Upper lobe of right lung (tissue), 1 donor: ENCODE measurements around the gene TMEM63B. TPM values are rescaled to one million over a fixed set of nuclear protein-coding genes. Genes with fewer than 3 reads are reported as not detected.
"Not testable (repeated sequence)": the region's sequence is repeated elsewhere in the genome, so short reads cannot be mapped to it uniquely, and the experiment has no call there.

ENCODE experiments used
- ATAC-seq: fragments of 200-7000 bp; cut with Tn5 transposase; one replicate; pipeline ENCODE4 v1.9.1; 2020; ENCODE audit warnings: mild to moderate bottlenecking, moderate library complexity
- DNase-seq: peaks from one replicate; pipeline ENCODE4 v3.0.0-alpha.2; 2020
- H3K27ac ChIP-seq: fragments of 200-600 bp; one replicate; pipeline ENCODE4 v1.8.0; 2022
- H3K27me3 ChIP-seq: fragments of 200-600 bp; one replicate; pipeline ENCODE4 v1.8.0; 2022; ENCODE audit warnings: mild to moderate bottlenecking
- H3K36me3 ChIP-seq: fragments of 200-600 bp; one replicate; pipeline ENCODE4 v1.8.0; 2022
- H3K4me1 ChIP-seq: fragments of 200-600 bp; one replicate; pipeline ENCODE4 v1.8.0; 2022
- H3K4me3 ChIP-seq: fragments of 200-600 bp; one replicate; pipeline ENCODE4 v1.8.0; 2022; ENCODE audit warnings: mild to moderate bottlenecking
- H3K9me3 ChIP-seq: fragments of 200-600 bp; one replicate; pipeline ENCODE4 v1.8.0; 2022
- CTCF ChIP-seq: fragments of 200-600 bp; IDR thresholded peaks from one replicate; pipeline ENCODE4 v1.8.0; 2022; ENCODE audit warnings: antibody characterized with exemption
- intact Hi-C: fragments of 100-400 bp; cut with DNase I; formaldehyde crosslinking; loops from one replicate; pipeline ENCODE4 v1.11.0; 2022
- total RNA-seq: library from RNA; stranded (reverse); fragmentation: NEBNext Ultra II Directional; extraction: Animal tissue kit (Norgen Biotek cat#: 25700); gene quantifications from one replicate; pipeline ENCODE4 v1.2.1, GENCODE V29; 2021
- donor health status: DM: no; HTN: yes; CAD: no; lungs with severe emphysema.

Gene TMEM63B
- total RNA-seq, 1 donor from 2014 or later, result 119 TPM

- intact Hi-C loops, result no loop called here
- Histone ChIP-seq H3K36me3 (no peaks in the 10 kb centered on the region), H3K27ac (no peak overlapping the region), H3K4me1 (no peaks in the 10 kb centered on the region), H3K27me3 (no peaks in the 10 kb centered on the region), H3K9me3 (no peaks in the 10 kb centered on the region), H3K4me3 (no peak overlapping the region)
- no peak for TF ChIP-seq CTCF
- ATAC-seq (no peak), DNase-seq (no peak)
These were observed 35.1 kb upstream of the TMEM63B start for GRCh38 chr6:44091981-44092884.

GRCh38 chr6:44093066-44093465 lies 34.3 kb upstream of the TMEM63B start:
- Histone ChIP-seq H3K27ac (no peak overlapping the region), H3K27me3 (no peaks in the 10 kb centered on the region), H3K36me3 (no peaks in the 10 kb centered on the region), H3K4me3 (no peak overlapping the region), H3K9me3 (no peaks in the 10 kb centered on the region), H3K4me1 (no peaks in the 10 kb centered on the region)
- ATAC-seq (no peak), DNase-seq (no peak)
- intact Hi-C loops, result no loop called here
- no peak for TF ChIP-seq CTCF

GRCh38 chr6:44093750-44094402 lies 33.5 kb upstream of the TMEM63B start:
- DNase-seq, result no peak
- intact Hi-C loops, result no loop called here
- no peak for TF ChIP-seq CTCF
- Histone ChIP-seq H3K27ac (no peak overlapping the region), H3K4me1 (no peaks in the 10 kb centered on the region), H3K9me3 (no peaks in the 10 kb centered on the region), H3K36me3 (no peaks in the 10 kb centered on the region), H3K4me3 (no peak overlapping the region), H3K27me3 (no peaks in the 10 kb centered on the region)
- no peak for ATAC-seq

GRCh38 chr6:44094403-44095242 lies 32.7 kb upstream of the TMEM63B start:
- DNase-seq (no peak), ATAC-seq (no peak)
- no peak overlapping the region for H3K27ac ChIP-seq

GRCh38 chr6:44095243-44095623 lies 32.1 kb upstream of the TMEM63B start:
- H3K4me3 ChIP-seq, ATAC-seq, H3K36me3 ChIP-seq, DNase-seq, H3K27me3 ChIP-seq, H3K4me1 ChIP-seq, H3K9me3 ChIP-seq, H3K27ac ChIP-seq: not testable (repeated sequence)
- intact Hi-C loops, result loop anchor here (5.0 kb wide), 1 partner anchor 47 kb away; no protein-coding TSS in a partner anchor

More at GRCh38 chr6:44094403-44095242, 32.7 kb upstream of the TMEM63B start:
- Histone ChIP-seq H3K4me3 (no peak overlapping the region), H3K27me3 (no peaks in the 10 kb centered on the region), H3K36me3 (no peaks in the 10 kb centered on the region), H3K9me3 (no peaks in the 10 kb centered on the region), H3K4me1 (no peaks in the 10 kb centered on the region)
- no peak for TF ChIP-seq CTCF
- intact Hi-C loops, result loop anchor here (5.0 kb wide), 1 partner anchor 48 kb away; no protein-coding TSS in a partner anchor
